Natural killer cell (primary cell): Measurements from ENCODE around the gene CEL. TPM values are rescaled to one million over a fixed set of nuclear protein-coding genes. Genes with fewer than 3 reads are reported as not detected.
"Not testable (repeated sequence)": the region's sequence is repeated elsewhere in the genome, so short reads cannot be mapped to it uniquely, and the experiment has no call there.

Experiments used
- ATAC-seq, 3 donors: fragments of 150-1000 bp in 2 of 3; fragments of 200-7000 bp in 1 of 3; cut with Tn5 transposase; 1 replicate in 1 of 3; 2 replicates in 2 of 3; pipeline ENCODE4 v1.10.0; 2021; ENCODE audit warnings: mild to moderate bottlenecking in 2 of 3, moderate library complexity in 2 of 3
- DNase-seq, 2 donors: peaks; one replicate each; pipeline versions ENCODE4 v3.0.0 to v3.0.0-alpha.2; 2013 to 2021; ENCODE audit warnings: mixed read lengths in 1 of 2
- H3K27ac ChIP-seq: one replicate; pipeline ENCODE4 v1.5.1; 2013; ENCODE audit warnings: mild to moderate bottlenecking, low read length
- H3K27me3 ChIP-seq: one replicate; pipeline ENCODE4 v1.6.1; 2013; ENCODE audit warnings: low read length; ENCODE audit not compliant: control insufficient read depth, insufficient read depth
- H3K36me3 ChIP-seq: one replicate; pipeline ENCODE4 v1.6.1; 2013; ENCODE audit warnings: low read length; ENCODE audit not compliant: control insufficient read depth, insufficient read depth
- H3K4me1 ChIP-seq: one replicate; pipeline ENCODE4 v1.6.1; 2013; ENCODE audit warnings: low read length; ENCODE audit not compliant: control insufficient read depth, insufficient read depth
- H3K4me3 ChIP-seq: one replicate; pipeline ENCODE4 v1.5.1; 2013; ENCODE audit warnings: low read length
- H3K9me3 ChIP-seq: one replicate; pipeline ENCODE4 v1.6.1; 2013; ENCODE audit warnings: low read length; ENCODE audit not compliant: control insufficient read depth, insufficient read depth
- H3K27ac Mint-ChIP-seq, 2 donors: one replicate each; pipeline ENCODE4 v1.8.0; 2022; ENCODE audit warnings: mild to moderate bottlenecking in 2 of 2, mixed read lengths in 2 of 2, moderate library complexity in 1 of 2
- H3K27me3 Mint-ChIP-seq, 2 donors: one replicate each; pipeline ENCODE4 v1.8.0; 2022; ENCODE audit warnings: low read depth in 2 of 2, mixed read lengths in 2 of 2
- H3K36me3 Mint-ChIP-seq: one replicate; pipeline ENCODE4 v1.8.0; 2022; ENCODE audit warnings: mixed read lengths
- H3K4me1 Mint-ChIP-seq, 2 donors: one replicate each; pipeline ENCODE4 v1.8.0; 2022; ENCODE audit warnings: mixed read lengths in 2 of 2
- H3K4me3 Mint-ChIP-seq: one replicate; pipeline ENCODE4 v1.8.0; 2022; ENCODE audit warnings: mild to moderate bottlenecking, moderate library complexity, mixed read lengths
- H3K9me3 Mint-ChIP-seq, 2 donors: one replicate each; pipeline ENCODE4 v1.8.0; 2022; ENCODE audit warnings: mixed read lengths in 2 of 2
- CTCF ChIP-seq: fragments of 200-600 bp; IDR thresholded peaks from one replicate; pipeline ENCODE4 v1.8.0; 2022; ENCODE audit warnings: antibody characterized with exemption
- WGBS: methylation state at CpG from one replicate; pipeline ENCODE4 v1.1.7; 2013; ENCODE audit warnings: missing lambda C conversion rate; ENCODE audit not compliant: insufficient coverage; 5-methylcytosine and 5-hydroxymethylcytosine counted together
- intact Hi-C: fragments of 100-400 bp; cut with micrococcal nuclease; formaldehyde crosslinking; loops from one replicate; pipeline ENCODE4 v1.14.2; 2022
- total RNA-seq, 4 donors: library from RNA; stranded (reverse); fragments of 120-200 nt in 1 of 4; gene quantifications; one replicate each; pipeline versions ENCODE4 v1.2.3 to v1.2.4, GENCODE V29; 2013 to 2022

The CEL gene
- total RNA-seq, 3 donors from 2014 or later (not counting 1 experiment from before 2014, with no cell fraction given) = 0.18 to 0.68 (median 0.42) TPM

- H3K9me3 ChIP-seq, H3K9me3 Mint-ChIP-seq, H3K27me3 Mint-ChIP-seq, H3K27ac ChIP-seq, H3K4me3 ChIP-seq, ATAC-seq, H3K27me3 ChIP-seq, H3K4me3 Mint-ChIP-seq, H3K4me1 ChIP-seq, H3K36me3 Mint-ChIP-seq: not testable (repeated sequence)
- 91% methylated on average over 11 of the region's 12 CpGs for WGBS
- intact Hi-C loops = loop anchor here (1.0 kb wide), 1 partner anchor 108 kb away; no protein-coding TSS in a partner anchor
- H3K27ac Mint-ChIP-seq = peak overlapping the region in 1 of 2 donors; percentile 69
- H3K4me1 Mint-ChIP-seq = peaks cover 28 to 33% of the 10 kb centered on the region in 2 donors
- peak in 1 of 2 donors; percentile 57 for DNase-seq
- peaks cover 36% of the 10 kb centered on the region for H3K36me3 ChIP-seq
- peak; percentile 62 for TF ChIP-seq CTCF
Measured at GRCh38 chr9:133040892-133041479, 20.8 kb upstream of the CEL start.

DNA sequence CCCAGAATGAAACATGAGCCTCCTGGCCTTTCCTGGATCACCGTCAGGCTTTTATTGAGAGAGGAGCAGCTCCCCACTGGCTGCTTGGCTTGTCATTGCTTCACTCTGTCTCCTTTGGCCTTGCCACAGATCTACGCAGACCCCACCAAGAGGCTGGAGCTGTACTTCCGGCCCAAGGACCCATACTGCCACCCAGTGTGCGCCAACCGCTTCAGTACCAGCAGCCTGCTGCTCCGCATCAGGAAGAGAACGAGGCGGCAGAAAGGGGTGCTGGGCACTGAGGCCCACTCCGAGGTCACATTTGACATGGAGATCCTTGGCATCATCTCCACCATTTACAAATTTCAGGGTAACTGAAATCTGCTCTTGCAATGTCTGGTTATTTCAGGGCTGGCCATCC is 19.8 kb upstream of the CEL start:
- Histone ChIP-seq H3K27me3 (no peaks in the 10 kb centered on the region), H3K27ac (no peak overlapping the region), H3K9me3 (no peaks in the 10 kb centered on the region), H3K4me1 (no peaks in the 10 kb centered on the region), H3K36me3 (peaks cover 43% of the 10 kb centered on the region), H3K4me3 (no peak overlapping the region)
- H3K36me3 Mint-ChIP-seq = no peaks in the 10 kb centered on the region
- H3K27ac Mint-ChIP-seq = no peak overlapping the region
- H3K27me3 Mint-ChIP-seq = no peaks in the 10 kb centered on the region
- H3K4me3 Mint-ChIP-seq = no peak overlapping the region
- H3K4me1 Mint-ChIP-seq = peaks cover 18 to 35% of the 10 kb centered on the region in 2 donors
- DNase-seq (no peak), ATAC-seq (no peak)
- 95% methylated on average over 9 of the region's 9 CpGs for WGBS
- intact Hi-C loops = loop anchor here (1.0 kb wide), 1 partner anchor 107 kb away; no protein-coding TSS in a partner anchor
- TF ChIP-seq CTCF = no peak
- no peaks in the 10 kb centered on the region for H3K9me3 Mint-ChIP-seq

- Mint-ChIP-seq H3K9me3 (no peaks in the 10 kb centered on the region), H3K27me3 (no peaks in the 10 kb centered on the region), H3K4me1 (peaks cover 18 to 29% of the 10 kb centered on the region in 2 donors), H3K36me3 (no peaks in the 10 kb centered on the region), H3K4me3 (no peak overlapping the region), H3K27ac (no peak overlapping the region)
- Histone ChIP-seq H3K36me3 (peaks cover 46% of the 10 kb centered on the region), H3K27ac (no peak overlapping the region), H3K4me1 (no peaks in the 10 kb centered on the region), H3K4me3 (no peak overlapping the region), H3K9me3 (no peaks in the 10 kb centered on the region), H3K27me3 (no peaks in the 10 kb centered on the region)
- intact Hi-C loops = no loop called here
- 94% methylated on average over 8 of the region's 8 CpGs for WGBS
- DNase-seq = no peak
- ATAC-seq = no peak
- TF ChIP-seq CTCF = no peak
Measured at GRCh38 chr9:133042676-133043075, 19.1 kb upstream of the CEL start.
